Lung (tissue), 14 donors: ENCODE measurements around the gene TCAF2. TPM values are rescaled to one million over a fixed set of nuclear protein-coding genes. Genes with fewer than 3 reads are reported as not detected.
A peak's percentile ranks its signal among the peaks of the same experiment; 100 is the strongest.
"Not testable (repeated sequence)": the region's sequence is repeated elsewhere in the genome, so short reads cannot be mapped to it uniquely, and the experiment has no call there.

Source experiments
- ATAC-seq: fragments of 200-7000 bp; cut with Tn5 transposase; one replicate; pipeline ENCODE4 v1.9.1; 2020; ENCODE audit warnings: moderate number of reproducible peaks; ENCODE audit not compliant: insufficient read depth, low FRiP score
- DNase-seq, 3 donors: peaks; one replicate each; pipeline ENCODE4 v3.0.0-alpha.2; 2013 to 2017
- H3K27ac ChIP-seq, 2 donors: one replicate each; pipeline ENCODE4 v1.5.1; 2013; ENCODE audit warnings: mild to moderate bottlenecking in 2 of 2, moderate library complexity in 2 of 2, control low read depth in 1 of 2, inconsistent platforms in 1 of 2, low read depth in 1 of 2, low read length in 1 of 2
- H3K27me3 ChIP-seq, 3 donors: one replicate each; pipeline ENCODE4 v1.5.1; 2013; ENCODE audit warnings: low read length in 2 of 3; ENCODE audit not compliant: control insufficient read depth in 3 of 3, insufficient read depth in 3 of 3
- H3K36me3 ChIP-seq, 4 donors: one replicate each; pipeline ENCODE4 v1.5.1; 2013; ENCODE audit warnings: low read length in 4 of 4, mild to moderate bottlenecking in 1 of 4, moderate library complexity in 1 of 4; ENCODE audit not compliant: control insufficient read depth in 4 of 4, insufficient read depth in 4 of 4
- H3K4me1 ChIP-seq, 5 donors: one replicate each; pipeline ENCODE4 v1.5.1; 2013; ENCODE audit warnings: low read length in 5 of 5, mild to moderate bottlenecking in 2 of 5, moderate library complexity in 1 of 5; ENCODE audit not compliant: control insufficient read depth in 5 of 5, insufficient read depth in 5 of 5
- H3K4me3 ChIP-seq: one replicate; pipeline ENCODE4 v1.5.1; 2013; ENCODE audit warnings: mild to moderate bottlenecking, control low read depth, moderate library complexity
- H3K9ac ChIP-seq, 2 donors: one replicate each; pipeline ENCODE4 v1.5.1; 2013; ENCODE audit warnings: low read length in 2 of 2, control low read depth in 1 of 2; ENCODE audit not compliant: insufficient read depth in 1 of 2
- H3K9me3 ChIP-seq, 4 donors: one replicate each; pipeline ENCODE4 v1.5.1; 2013; ENCODE audit warnings: low read length in 3 of 4, mild to moderate bottlenecking in 1 of 4, moderate library complexity in 1 of 4; ENCODE audit not compliant: control insufficient read depth in 4 of 4, insufficient read depth in 3 of 4
- WGBS, 2 donors: extraction: QIAGEN DNeasy Blood & Tissue Kit; methylation state at CpG; one replicate each; pipeline ENCODE4 v1.1.7; 2013; 5-methylcytosine and 5-hydroxymethylcytosine counted together
- long read RNA-seq, 5 donors: transcript quantifications; one replicate each; lab custom pipeline, GENCODE V29; 2026
- polyA plus RNA-seq, 2 donors: library from polyadenylated mRNA; stranded (reverse); fragments of 200-250 nt; gene quantifications; one replicate each; pipeline ENCODE4 v1.2.1, GENCODE V29; 2013
- total RNA-seq, 2 donors: library from RNA; depleted of rRNA in 1 of 2; stranded (reverse); fragments of >200 nt in 1 of 2; gene quantifications; one replicate each; pipeline ENCODE4 v1.2.1, GENCODE V29; 2014 to 2021
- donor health status: Bipolar disorder and iron deficiency.
- donor health status: healthy.
- donor health status: DM: yes; HTN: yes; CAD: no.

Gene TCAF2
- total RNA-seq (1 to 10 TPM; 2.6 to 4.4 TPM), polyA plus RNA-seq (1 to 10 TPM; 1.2 to 3.4 TPM)
- long read RNA-seq, donor 1: 0 reads
- long read RNA-seq, donor 2: 0 reads
- long read RNA-seq, donor 3: 0 reads
- long read RNA-seq, donor 4, partial matches to known transcripts: 5 of 5 reads
- long read RNA-seq, donor 4, other reads (novel, unspliced or antisense): 0 of 5 reads
- long read RNA-seq, donor 5: 0 reads

DNA sequence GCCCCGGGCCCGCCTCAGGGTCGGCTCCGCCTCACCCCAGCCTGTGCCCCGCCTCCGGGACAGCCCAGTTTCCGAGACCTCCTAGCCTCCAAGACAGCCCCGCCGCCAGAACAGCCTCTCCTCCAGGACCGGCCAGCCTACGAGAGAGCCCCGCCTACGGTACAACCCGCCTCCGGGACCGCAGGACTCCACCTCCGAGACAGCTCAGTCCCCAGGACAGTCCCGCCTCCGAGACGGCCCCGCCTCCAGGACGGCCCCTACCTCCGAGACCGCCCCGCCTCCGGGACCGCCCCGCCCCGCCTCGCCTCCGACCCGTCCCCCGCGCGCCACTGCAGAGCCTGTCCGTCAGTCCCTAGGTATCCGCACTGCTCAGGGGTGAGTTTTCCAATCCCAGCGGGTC, at the start of gene TCAF2:
Gene TCAF2, plus strand, starts transcription at position 329 of the 400 bp plus-strand sequence.
- not testable (repeated sequence) for H3K36me3 ChIP-seq, H3K27ac ChIP-seq, H3K4me1 ChIP-seq, H3K4me3 ChIP-seq, DNase-seq, H3K9ac ChIP-seq, H3K27me3 ChIP-seq, H3K9me3 ChIP-seq
- peak; percentile 100 for ATAC-seq
- WGBS, 2 donors: 1% methylated on average over 19 of the region's 38 CpGs; no CpG with 5 or more reads in 1 of the 2 donors

- H3K9me3 ChIP-seq, H3K27me3 ChIP-seq, H3K36me3 ChIP-seq, DNase-seq, H3K9ac ChIP-seq, H3K4me1 ChIP-seq, H3K27ac ChIP-seq, ATAC-seq, H3K4me3 ChIP-seq: not testable (repeated sequence)
- WGBS, 2 donors: 96% methylated on average over 8 of the region's 20 CpGs; no CpG with 5 or more reads in 1 of the 2 donors
Observed at GRCh38 chr7:143571501-143571900, 49.3 kb upstream of the TCAF2 start, which contains the start of gene CTAGE15. TSS of gene CTAGE15 (plus strand) at chr7:143571801. CDS start at chr7:143571818, 17 bp downstream.

DNA sequence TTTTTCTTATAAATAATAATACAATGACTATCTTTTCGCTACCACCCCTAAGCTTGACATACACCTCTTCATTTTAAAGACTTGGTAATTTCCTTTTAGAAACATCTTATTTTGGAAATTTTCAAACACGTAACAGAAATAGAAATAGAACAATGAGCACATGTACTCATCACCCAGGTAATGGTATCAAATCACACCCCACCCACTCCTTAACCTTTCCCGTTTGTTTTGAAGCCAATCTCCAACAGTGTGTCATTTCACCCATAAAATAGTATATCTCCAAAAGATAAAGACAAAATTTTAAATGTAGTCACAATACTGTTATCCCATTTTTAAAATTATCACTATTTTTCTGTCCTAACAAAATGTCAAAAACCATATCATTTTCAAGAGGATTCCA, 32.6 kb upstream of the TCAF2 start:
- 85 to 94% methylated on average over 2 of the region's 3 CpGs for WGBS, 2 donors
- not testable (repeated sequence) for H3K9me3 ChIP-seq, H3K4me1 ChIP-seq, DNase-seq, H3K27ac ChIP-seq, H3K9ac ChIP-seq, ATAC-seq, H3K4me3 ChIP-seq, H3K36me3 ChIP-seq, H3K27me3 ChIP-seq

GRCh38 chr7:143589897-143590296, 30.9 kb upstream of the TCAF2 start:
- H3K27ac ChIP-seq, H3K9ac ChIP-seq, ATAC-seq, H3K36me3 ChIP-seq, H3K27me3 ChIP-seq, H3K9me3 ChIP-seq, DNase-seq, H3K4me3 ChIP-seq, H3K4me1 ChIP-seq: not testable (repeated sequence)

- DNase-seq: not testable (repeated sequence)
Observed at GRCh38 chr7:143598086-143598485, 22.7 kb upstream of the TCAF2 start.

GRCh38 chr7:143603549-143603948, 17.2 kb upstream of the TCAF2 start:
- H3K9me3 ChIP-seq, H3K4me3 ChIP-seq: not testable (repeated sequence)
- WGBS, 2 donors: no CpG with 5 or more reads among the region's 2 CpGs

More at GRCh38 chr7:143598086-143598485, 22.7 kb upstream of the TCAF2 start:
- not testable (repeated sequence) for H3K4me1 ChIP-seq, ATAC-seq, H3K27me3 ChIP-seq, H3K4me3 ChIP-seq, H3K9me3 ChIP-seq, H3K9ac ChIP-seq, H3K36me3 ChIP-seq, H3K27ac ChIP-seq
- WGBS, 2 donors: 95 to 100% methylated on average over 4 of the region's 11 CpGs

GRCh38 chr7:143606088-143606487, 14.7 kb upstream of the TCAF2 start:
- not testable (repeated sequence) for DNase-seq, H3K9me3 ChIP-seq, H3K4me1 ChIP-seq, ATAC-seq, H3K4me3 ChIP-seq, H3K27ac ChIP-seq, H3K27me3 ChIP-seq, H3K36me3 ChIP-seq, H3K9ac ChIP-seq
- WGBS, 2 donors: no CpG with 5 or more reads among the region's 1 CpG

More at GRCh38 chr7:143603549-143603948, 17.2 kb upstream of the TCAF2 start:
- not testable (repeated sequence) for H3K36me3 ChIP-seq, ATAC-seq, H3K27me3 ChIP-seq, H3K27ac ChIP-seq, H3K4me1 ChIP-seq, DNase-seq, H3K9ac ChIP-seq

DNA sequence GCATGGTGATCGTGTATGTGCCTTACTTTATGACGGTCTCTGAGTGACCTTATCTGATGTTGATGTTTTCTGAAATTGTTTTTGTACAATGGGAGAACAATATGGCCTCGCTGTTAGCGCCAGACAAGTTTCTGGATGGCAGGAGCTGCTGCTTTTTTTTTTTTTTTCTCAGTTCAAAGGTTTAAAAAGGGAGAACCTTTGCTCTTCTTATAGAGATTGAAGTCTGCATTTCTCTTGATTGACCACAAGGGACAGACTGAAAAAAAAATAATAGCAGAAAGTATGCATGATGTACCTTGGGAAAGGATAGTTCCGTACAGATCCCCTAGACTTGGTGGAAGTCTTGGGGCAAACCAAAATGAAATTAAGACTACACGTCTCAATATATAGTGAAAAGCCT, 5.2 kb upstream of the TCAF2 start:
- not testable (repeated sequence) for ATAC-seq

More for the DNA sequence above, 5.2 kb upstream of the TCAF2 start:
- not testable (repeated sequence) for H3K9ac ChIP-seq, H3K4me1 ChIP-seq, H3K9me3 ChIP-seq, H3K27ac ChIP-seq, H3K4me3 ChIP-seq, H3K36me3 ChIP-seq, H3K27me3 ChIP-seq
- DNase-seq: peak in 1 of 3 donors; percentile 0
- 89 to 100% methylated on average over 1 to 3 of the region's 6 CpGs for WGBS, 2 donors
